ENCODE measurements around the gene TNFRSF19.
A peak's percentile ranks its signal among the peaks of the same experiment; 100 is the strongest.
"Not testable (repeated sequence)": the region's sequence is repeated elsewhere in the genome, so short reads cannot be mapped to it uniquely, and the experiment has no call there.

The TNFRSF19 gene

DNA sequence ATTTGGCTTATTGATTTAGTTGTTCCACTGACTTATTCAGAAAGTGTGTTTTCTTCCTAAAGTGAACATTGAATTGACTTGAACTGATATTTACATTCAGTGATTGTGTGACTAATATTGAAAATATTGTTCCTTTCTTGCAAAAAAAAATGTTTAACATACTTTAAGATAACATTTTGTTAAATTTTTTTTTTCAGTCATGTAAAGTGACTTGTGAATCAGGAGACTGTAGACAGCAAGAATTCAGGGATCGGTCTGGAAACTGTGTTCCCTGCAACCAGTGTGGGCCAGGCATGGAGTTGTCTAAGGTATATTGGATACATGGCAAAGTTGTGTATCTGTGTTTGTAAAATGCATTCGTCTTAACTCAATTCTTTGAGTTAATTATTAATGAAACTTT lies 22.9 kb downstream of the TNFRSF19 start:
- H3K36me3 ChIP-seq (ENCODE audit: control insufficient read depth, insufficient read depth, low read length) = no peaks in the 10 kb centered on the region
- no peak overlapping the region for H3K4me3 ChIP-seq (ENCODE audit: low read length)
- peaks cover 5% of the 10 kb centered on the region for H3K4me1 ChIP-seq (ENCODE audit: control insufficient read depth, insufficient read depth, low read length)
- no peaks in the 10 kb centered on the region for H3K9me3 ChIP-seq (ENCODE audit: control insufficient read depth, low read length)
- H3K27me3 ChIP-seq (ENCODE audit: control insufficient read depth, insufficient read depth, low read length) = no peaks in the 10 kb centered on the region
- no peak overlapping the region for H3K9ac ChIP-seq (ENCODE audit: low read length)

DNA sequence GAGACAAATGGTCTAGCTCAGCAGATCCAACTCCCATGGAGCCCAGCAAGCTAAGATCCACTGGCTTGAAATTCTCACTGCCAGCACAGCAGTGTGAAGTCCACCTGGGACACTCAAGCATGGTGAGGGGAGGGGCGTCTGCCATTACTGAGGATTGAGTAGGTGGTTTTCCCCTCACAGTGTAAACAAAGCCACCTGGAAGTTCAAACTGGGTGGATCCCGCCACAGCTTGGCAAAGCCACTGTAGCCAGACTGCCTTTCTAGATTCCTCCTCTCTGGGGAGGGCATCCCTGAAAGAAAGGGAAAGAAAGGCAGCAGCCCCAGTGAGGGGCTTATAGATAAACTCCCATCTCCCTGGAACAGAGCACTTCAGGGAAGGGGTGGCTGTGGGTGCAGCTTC lies 24.1 kb downstream of the TNFRSF19 start:
- not testable (repeated sequence) for H3K36me3 ChIP-seq (ENCODE audit: control insufficient read depth, insufficient read depth, low read length); H3K4me3 ChIP-seq (ENCODE audit: low read length); H3K9me3 ChIP-seq (ENCODE audit: control insufficient read depth, low read length); H3K27me3 ChIP-seq (ENCODE audit: control insufficient read depth, insufficient read depth, low read length); H3K4me1 ChIP-seq (ENCODE audit: control insufficient read depth, insufficient read depth, low read length); H3K9ac ChIP-seq (ENCODE audit: low read length)

DNA sequence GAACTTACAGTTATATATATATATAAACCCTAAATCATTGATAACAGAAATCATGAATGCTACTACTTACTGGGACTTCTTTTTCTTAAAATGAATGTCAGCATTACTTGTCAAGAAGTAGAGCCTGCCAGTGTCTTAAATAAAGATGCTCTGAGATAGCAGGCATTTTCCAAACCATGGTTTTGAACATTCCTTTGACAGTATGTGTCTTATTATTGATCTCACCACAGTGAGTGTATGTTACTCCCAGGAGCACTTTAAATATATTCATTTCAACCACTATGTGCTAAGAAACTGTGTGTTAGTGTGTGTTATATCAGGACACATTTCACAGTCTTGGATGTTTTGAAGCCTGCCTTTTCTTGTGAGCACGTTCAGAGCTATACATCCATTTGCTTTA lies 28.2 kb downstream of the TNFRSF19 start:
- H3K36me3 ChIP-seq (ENCODE audit: control insufficient read depth, insufficient read depth, low read length) = no peaks in the 10 kb centered on the region
- peaks cover 5% of the 10 kb centered on the region for H3K4me1 ChIP-seq (ENCODE audit: control insufficient read depth, insufficient read depth, low read length)

DNA sequence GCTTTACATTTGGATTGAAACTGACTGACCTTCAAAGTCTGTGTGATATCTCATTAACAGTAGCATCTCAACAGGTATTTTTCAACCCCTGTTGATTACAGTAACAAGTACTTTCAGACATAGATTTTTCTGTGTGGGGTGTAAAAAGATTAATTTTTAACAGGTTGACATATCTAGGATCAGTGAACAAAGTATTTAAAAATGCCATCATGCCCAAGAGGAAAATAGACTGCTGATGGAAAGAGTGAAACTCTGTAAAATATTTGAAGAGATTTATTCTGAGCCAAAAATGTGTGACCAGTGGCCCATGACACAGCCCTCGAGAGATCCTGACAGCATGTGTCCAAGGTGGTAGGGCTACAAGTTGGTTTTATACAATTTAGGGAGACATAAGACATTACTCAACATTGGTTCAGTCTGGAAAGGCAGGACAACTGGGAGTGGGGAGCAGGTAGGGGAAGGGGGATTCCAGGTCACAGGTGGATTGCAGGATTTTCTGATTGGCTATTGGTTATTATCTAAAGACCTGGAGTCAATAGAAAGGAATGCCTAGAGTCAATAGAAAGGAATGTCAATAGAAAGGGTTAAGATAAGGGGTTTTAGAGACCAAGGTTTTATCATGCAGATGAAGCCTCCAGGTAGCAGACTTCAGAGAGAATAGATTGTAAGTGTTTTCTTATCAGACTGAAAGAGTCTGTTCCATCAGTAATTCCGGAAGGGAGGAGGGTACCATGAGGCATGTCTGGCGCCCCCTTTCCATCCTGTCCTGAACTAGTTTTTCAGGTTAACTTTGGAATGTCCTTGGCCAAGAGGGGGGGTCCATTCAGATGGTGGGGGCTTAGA lies 29.1 kb downstream of the TNFRSF19 start:
- Histone ChIP-seq H3K4me3 (ENCODE audit: low read length) (no peak overlapping the region), H3K4me1 (ENCODE audit: control insufficient read depth, insufficient read depth, low read length) (peaks cover 4% of the 10 kb centered on the region), H3K27me3 (ENCODE audit: control insufficient read depth, insufficient read depth, low read length) (no peaks in the 10 kb centered on the region), H3K9ac (ENCODE audit: low read length) (no peak overlapping the region), H3K9me3 (ENCODE audit: control insufficient read depth, low read length) (no peaks in the 10 kb centered on the region), H3K36me3 (ENCODE audit: control insufficient read depth, insufficient read depth, low read length) (no peaks in the 10 kb centered on the region)

More for the DNA sequence above, 28.2 kb downstream of the TNFRSF19 start:
- no peaks in the 10 kb centered on the region for H3K9me3 ChIP-seq (ENCODE audit: control insufficient read depth, low read length)
- H3K27me3 ChIP-seq (ENCODE audit: control insufficient read depth, insufficient read depth, low read length) = no peaks in the 10 kb centered on the region
- H3K9ac ChIP-seq (ENCODE audit: low read length) = no peak overlapping the region
- H3K4me3 ChIP-seq (ENCODE audit: low read length) = no peak overlapping the region

DNA sequence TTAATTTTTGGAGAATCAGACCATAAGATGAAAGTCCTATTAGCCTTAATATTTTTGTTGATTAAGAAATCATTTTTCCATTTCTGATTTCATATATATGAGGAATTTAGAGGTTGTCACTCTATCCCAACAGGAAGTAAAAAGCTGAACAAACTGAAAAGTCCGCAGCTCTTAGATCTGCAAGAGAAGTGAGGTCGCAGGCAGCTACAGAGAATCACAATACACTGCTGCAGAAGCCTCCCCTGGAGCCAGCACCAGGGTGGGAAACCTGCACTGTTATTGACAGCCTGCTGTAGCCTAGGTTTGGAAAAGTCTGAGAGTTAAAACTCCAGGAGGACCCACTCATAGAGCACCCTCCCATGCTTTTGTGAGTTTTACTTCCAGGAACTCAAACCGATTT lies 29.9 kb downstream of the TNFRSF19 start:
- Histone ChIP-seq H3K27me3 (ENCODE audit: control insufficient read depth, insufficient read depth, low read length) (no peaks in the 10 kb centered on the region), H3K36me3 (ENCODE audit: control insufficient read depth, insufficient read depth, low read length) (no peaks in the 10 kb centered on the region), H3K9me3 (ENCODE audit: control insufficient read depth, low read length) (no peaks in the 10 kb centered on the region)

DNA sequence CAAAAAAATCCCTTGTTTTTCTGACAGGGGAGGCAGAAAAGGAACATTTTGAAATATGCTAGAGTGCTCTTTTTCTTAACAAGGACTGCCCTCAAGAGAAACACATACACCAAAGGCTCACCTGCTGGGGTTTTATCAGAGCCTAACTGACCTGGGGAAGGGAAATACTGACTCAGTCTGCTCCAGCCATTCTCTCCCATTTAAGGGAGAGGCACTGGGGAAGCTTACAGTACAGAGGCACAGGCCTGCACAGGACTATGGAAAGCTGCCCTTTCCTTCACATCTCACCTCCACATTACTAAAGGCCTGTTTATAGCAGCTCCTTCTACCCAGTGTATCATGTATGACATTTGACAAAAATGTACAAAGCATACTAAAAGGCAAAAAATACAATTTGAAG lies 30.3 kb downstream of the TNFRSF19 start:
- no peak overlapping the region for H3K4me3 ChIP-seq (ENCODE audit: low read length)

More for the DNA sequence above, 29.9 kb downstream of the TNFRSF19 start:
- Histone ChIP-seq H3K9ac (ENCODE audit: low read length) (no peak overlapping the region), H3K4me3 (ENCODE audit: low read length) (no peak overlapping the region), H3K4me1 (ENCODE audit: control insufficient read depth, insufficient read depth, low read length) (no peaks in the 10 kb centered on the region)

DNA sequence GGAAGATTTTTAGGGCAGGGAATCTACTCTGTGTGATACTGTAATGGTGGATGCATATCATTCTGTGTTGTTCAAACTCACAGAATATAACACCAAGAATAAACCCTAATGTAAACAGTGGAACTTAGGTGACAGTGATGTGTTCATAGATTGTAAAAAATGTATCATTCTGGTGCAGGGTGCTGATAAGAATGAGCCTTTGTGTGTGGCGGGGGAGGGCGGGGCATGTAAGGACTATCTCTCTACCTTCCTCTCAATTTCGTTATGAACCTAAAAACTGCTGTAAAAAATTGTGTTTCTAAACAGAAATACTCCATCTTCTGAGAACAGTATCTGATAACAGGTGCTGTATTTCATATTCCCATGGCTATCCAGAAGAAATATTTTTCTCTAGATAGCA lies 35.6 kb downstream of the TNFRSF19 start:
- Histone ChIP-seq H3K9ac (ENCODE audit: low read length) (no peak overlapping the region), H3K4me3 (ENCODE audit: low read length) (no peak overlapping the region), H3K4me1 (ENCODE audit: control insufficient read depth, insufficient read depth, low read length) (peaks cover 11% of the 10 kb centered on the region), H3K36me3 (ENCODE audit: control insufficient read depth, insufficient read depth, low read length) (no peaks in the 10 kb centered on the region), H3K9me3 (ENCODE audit: control insufficient read depth, low read length) (no peaks in the 10 kb centered on the region), H3K27me3 (ENCODE audit: control insufficient read depth, insufficient read depth, low read length) (no peaks in the 10 kb centered on the region)

More for the DNA sequence above, 30.3 kb downstream of the TNFRSF19 start:
- no peaks in the 10 kb centered on the region for H3K27me3 ChIP-seq (ENCODE audit: control insufficient read depth, insufficient read depth, low read length)
- H3K4me1 ChIP-seq (ENCODE audit: control insufficient read depth, insufficient read depth, low read length) = no peaks in the 10 kb centered on the region
- no peak overlapping the region for H3K9ac ChIP-seq (ENCODE audit: low read length)
- H3K9me3 ChIP-seq (ENCODE audit: control insufficient read depth, low read length) = no peaks in the 10 kb centered on the region
- no peaks in the 10 kb centered on the region for H3K36me3 ChIP-seq (ENCODE audit: control insufficient read depth, insufficient read depth, low read length)

DNA sequence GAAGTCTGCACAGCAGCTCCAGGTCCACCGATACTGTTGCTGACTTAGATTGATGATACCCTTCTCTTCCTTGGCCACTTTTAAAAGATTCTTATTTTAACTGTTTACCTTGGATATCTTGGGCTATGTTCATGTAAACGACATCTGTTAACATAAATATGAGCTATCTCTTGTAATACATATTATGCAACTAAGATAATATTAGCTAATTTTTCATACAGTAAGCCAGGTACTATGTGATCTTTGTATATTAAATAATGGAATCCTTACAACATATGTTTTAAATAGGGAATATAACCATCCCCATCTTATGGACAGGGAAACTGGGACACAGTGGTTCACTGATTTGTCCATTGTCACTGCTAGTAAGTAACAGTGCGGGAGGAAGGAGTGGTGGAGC lies 37.9 kb downstream of the TNFRSF19 start:
- H3K27me3 ChIP-seq (ENCODE audit: control insufficient read depth, insufficient read depth, low read length) = no peaks in the 10 kb centered on the region
- no peak overlapping the region for H3K4me3 ChIP-seq (ENCODE audit: low read length)
- H3K9me3 ChIP-seq (ENCODE audit: control insufficient read depth, low read length) = no peaks in the 10 kb centered on the region
- H3K9ac ChIP-seq (ENCODE audit: low read length) = no peak overlapping the region
- no peaks in the 10 kb centered on the region for H3K36me3 ChIP-seq (ENCODE audit: control insufficient read depth, insufficient read depth, low read length)
- H3K4me1 ChIP-seq (ENCODE audit: control insufficient read depth, insufficient read depth, low read length) = peaks cover 11% of the 10 kb centered on the region

DNA sequence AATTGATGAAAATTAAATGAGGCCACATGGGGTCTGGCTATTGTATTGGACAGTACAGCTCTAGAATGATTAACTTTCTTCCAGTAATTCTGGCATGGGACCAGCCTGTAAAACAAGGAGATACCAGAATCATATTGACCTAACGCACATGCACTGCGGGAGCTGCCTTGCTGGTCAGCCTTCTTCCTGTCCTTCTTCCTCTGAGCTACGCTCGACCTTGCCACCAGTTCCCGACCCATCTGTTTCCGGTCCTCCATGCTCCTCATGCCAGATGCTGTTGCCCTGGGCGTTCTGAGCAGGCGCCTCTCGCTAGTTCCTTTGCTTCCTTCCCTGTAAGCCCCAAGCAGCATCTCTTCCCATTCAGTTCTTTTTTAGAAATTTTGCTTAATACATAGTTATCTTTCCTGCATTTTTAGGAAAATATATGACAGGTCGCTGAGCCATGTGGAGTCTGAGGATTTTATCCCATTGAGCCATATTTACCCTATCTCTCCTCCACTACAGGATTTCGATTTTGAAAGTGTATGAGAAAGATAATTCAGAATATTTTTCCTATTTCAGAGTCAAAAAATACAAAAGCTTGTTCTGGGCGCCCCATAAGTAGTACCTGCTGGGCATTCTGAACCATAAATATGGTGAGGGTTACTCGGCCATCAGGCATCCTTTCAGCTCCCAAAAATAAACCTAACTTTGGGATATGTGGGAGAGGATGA lies 38.6 kb downstream of the TNFRSF19 start:
- Histone ChIP-seq H3K4me3 (ENCODE audit: low read length) (no peak overlapping the region), H3K9me3 (ENCODE audit: control insufficient read depth, low read length) (no peaks in the 10 kb centered on the region), H3K4me1 (ENCODE audit: control insufficient read depth, insufficient read depth, low read length) (peaks cover 11% of the 10 kb centered on the region), H3K9ac (ENCODE audit: low read length) (no peak overlapping the region), H3K27me3 (ENCODE audit: control insufficient read depth, insufficient read depth, low read length) (no peaks in the 10 kb centered on the region), H3K36me3 (ENCODE audit: control insufficient read depth, insufficient read depth, low read length) (no peaks in the 10 kb centered on the region)

DNA sequence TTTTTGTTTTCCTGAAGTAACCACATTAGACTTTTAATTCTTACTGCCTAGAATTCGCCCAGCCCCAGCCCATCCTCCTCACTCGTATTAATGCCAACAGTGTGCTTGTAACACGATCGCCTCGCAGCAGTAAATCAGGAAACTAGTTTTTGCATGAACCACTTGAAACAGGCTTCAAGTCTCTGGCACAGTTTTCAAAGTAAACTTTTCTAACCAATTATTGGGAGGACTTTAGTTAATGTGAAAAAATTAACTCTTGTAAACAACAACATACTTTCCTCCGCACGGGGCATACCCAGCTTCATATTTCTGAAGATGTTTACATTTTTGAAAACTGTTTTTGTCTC lies 39.2 kb downstream of the TNFRSF19 start:
- H3K9me3 ChIP-seq (ENCODE audit: control insufficient read depth, low read length) = no peaks in the 10 kb centered on the region
- H3K27me3 ChIP-seq (ENCODE audit: control insufficient read depth, insufficient read depth, low read length) = no peaks in the 10 kb centered on the region
- H3K4me3 ChIP-seq (ENCODE audit: low read length) = no peak overlapping the region
- peaks cover 11% of the 10 kb centered on the region for H3K4me1 ChIP-seq (ENCODE audit: control insufficient read depth, insufficient read depth, low read length)
- H3K9ac ChIP-seq (ENCODE audit: low read length) = peak overlapping the region; percentile 25
- H3K36me3 ChIP-seq (ENCODE audit: control insufficient read depth, insufficient read depth, low read length) = no peaks in the 10 kb centered on the region

DNA sequence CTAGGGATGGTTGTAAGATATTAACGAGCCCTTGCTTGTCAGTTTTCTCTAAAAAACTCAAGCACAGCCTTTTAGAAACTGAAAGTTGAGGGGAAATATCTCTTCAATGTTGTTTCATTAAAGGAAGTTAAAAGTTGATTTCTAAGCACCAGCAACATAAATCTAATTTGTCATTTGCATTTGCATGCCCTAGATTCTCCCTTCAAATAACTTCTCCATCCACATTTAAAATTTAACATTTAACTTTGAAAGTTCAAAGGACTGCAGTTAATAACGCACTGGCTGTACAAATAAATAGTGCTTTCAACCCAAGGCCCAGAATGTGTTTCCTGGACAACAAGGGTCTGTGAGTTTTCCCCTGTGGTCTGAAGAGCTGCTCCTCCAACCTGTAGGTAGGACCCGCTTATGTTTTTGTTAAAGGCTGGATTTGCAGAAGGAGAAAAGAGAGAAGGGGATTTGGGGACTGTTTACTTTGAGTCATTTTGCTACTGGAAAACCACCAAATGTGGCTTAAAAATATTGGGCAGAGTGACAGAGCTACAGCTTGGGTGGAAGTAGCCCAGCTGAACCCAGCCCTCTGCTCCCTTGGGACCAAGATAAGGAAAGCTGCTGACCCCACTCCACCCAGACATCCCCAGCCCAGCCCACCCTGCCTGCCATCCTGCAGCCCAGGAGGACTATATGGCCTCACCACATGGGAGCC lies 39.8 kb downstream of the TNFRSF19 start:
- H3K9ac ChIP-seq (ENCODE audit: low read length) = peak overlapping the region; percentile 25
- H3K9me3 ChIP-seq (ENCODE audit: control insufficient read depth, low read length) = no peaks in the 10 kb centered on the region
- H3K4me3 ChIP-seq (ENCODE audit: low read length) = no peak overlapping the region
- H3K36me3 ChIP-seq (ENCODE audit: control insufficient read depth, insufficient read depth, low read length) = no peaks in the 10 kb centered on the region
- no peaks in the 10 kb centered on the region for H3K27me3 ChIP-seq (ENCODE audit: control insufficient read depth, insufficient read depth, low read length)
- H3K4me1 ChIP-seq (ENCODE audit: control insufficient read depth, insufficient read depth, low read length) = peaks cover 11% of the 10 kb centered on the region

DNA sequence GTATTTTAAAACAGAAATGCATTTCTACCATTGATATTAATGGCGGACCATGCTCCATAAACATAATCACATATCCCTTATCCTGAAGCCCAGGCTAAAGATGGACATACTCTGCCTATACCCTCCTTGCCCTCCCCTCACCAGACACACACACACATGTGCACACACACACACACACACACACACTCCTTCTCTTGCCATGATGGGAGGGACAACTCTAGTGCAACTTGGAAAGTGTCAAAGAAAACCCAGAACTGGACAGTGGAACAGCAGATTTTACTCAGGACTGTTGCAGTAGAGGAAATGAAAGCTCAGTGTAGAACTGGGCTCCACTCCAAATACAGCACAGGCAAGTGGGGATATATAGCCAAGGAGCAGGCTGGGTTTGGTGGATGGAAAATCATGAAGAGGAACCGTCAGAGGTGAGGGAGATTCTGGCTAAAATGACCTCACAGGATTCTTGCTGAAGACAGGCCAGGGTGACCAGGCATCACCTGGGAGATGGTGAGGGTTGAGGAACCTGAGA lies 40.8 kb downstream of the TNFRSF19 start:
- Histone ChIP-seq H3K36me3 (ENCODE audit: control insufficient read depth, insufficient read depth, low read length) (no peaks in the 10 kb centered on the region), H3K4me3 (ENCODE audit: low read length) (no peak overlapping the region), H3K4me1 (ENCODE audit: control insufficient read depth, insufficient read depth, low read length) (peaks cover 11% of the 10 kb centered on the region), H3K27me3 (ENCODE audit: control insufficient read depth, insufficient read depth, low read length) (no peaks in the 10 kb centered on the region), H3K9me3 (ENCODE audit: control insufficient read depth, low read length) (no peaks in the 10 kb centered on the region), H3K9ac (ENCODE audit: low read length) (no peak overlapping the region)

Data from mucosa of stomach (tissue), 1 donor.